Nephron progenitor cell (in vitro differentiated cells): ENCODE measurements around the gene SFN.

Experiments
- DNase-seq: peaks from one replicate; pipeline ENCODE4 v3.0.0; 2021
- H3K27ac Mint-ChIP-seq: 2 replicates; pipeline ENCODE4 v1.8.0; 2021; ENCODE audit warnings: mild to moderate bottlenecking, moderate library complexity, mixed read lengths
- H3K27me3 Mint-ChIP-seq: 2 replicates; pipeline ENCODE4 v1.8.0; 2021; ENCODE audit warnings: mild to moderate bottlenecking, low read depth, mixed read lengths; ENCODE audit not compliant: poor library complexity
- H3K36me3 Mint-ChIP-seq: 2 replicates; pipeline ENCODE4 v1.8.0; 2021; ENCODE audit warnings: low read depth, mixed read lengths
- H3K4me1 Mint-ChIP-seq: 2 replicates; pipeline ENCODE4 v1.8.0; 2021; ENCODE audit warnings: mixed read lengths
- H3K4me3 Mint-ChIP-seq: 2 replicates; pipeline ENCODE4 v1.8.0; 2021; ENCODE audit warnings: mild to moderate bottlenecking, moderate library complexity, mixed read lengths
- H3K9me3 Mint-ChIP-seq: 2 replicates; pipeline ENCODE4 v1.8.0; 2021; ENCODE audit warnings: mild to moderate bottlenecking, moderate library complexity, mixed read lengths
- TF ChIP-seq, protein P1 (sequence below): fragments of 200-600 bp; sonication (generic); IDR thresholded peaks from 2 replicates; pipeline ENCODE4 v1.5.0; 2021; ENCODE audit warnings: antibody characterized with exemption

SFN gene

DNA sequence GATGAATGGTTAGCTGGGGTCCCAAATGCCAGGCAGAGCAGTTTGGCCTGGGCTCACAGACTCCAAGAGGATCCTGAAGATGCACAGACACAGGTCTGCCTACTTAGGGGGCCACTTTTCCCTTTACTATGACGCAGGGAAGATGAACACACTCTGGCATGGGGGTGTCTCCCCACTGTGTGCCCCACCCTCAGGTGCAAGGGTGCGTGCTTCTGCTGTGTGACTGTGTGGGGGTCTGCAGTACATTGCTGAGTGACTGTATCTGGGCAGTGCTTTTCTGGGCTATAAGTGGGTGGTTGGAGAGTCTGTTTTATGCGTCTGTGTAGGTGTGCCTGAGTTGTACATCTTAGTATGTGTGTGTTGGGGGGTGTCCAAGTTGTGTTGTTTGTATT is 47.0 kb downstream of the SFN start:
- H3K36me3 Mint-ChIP-seq, result no peaks in the 10 kb centered on the region
- no peak overlapping the region for H3K4me3 Mint-ChIP-seq
- no peaks in the 10 kb centered on the region for H3K4me1 Mint-ChIP-seq
- peaks cover 47% of the 10 kb centered on the region for H3K27me3 Mint-ChIP-seq
- no peaks in the 10 kb centered on the region for H3K9me3 Mint-ChIP-seq
- no peak overlapping the region for H3K27ac Mint-ChIP-seq
- TF ChIP-seq, protein P1, sequence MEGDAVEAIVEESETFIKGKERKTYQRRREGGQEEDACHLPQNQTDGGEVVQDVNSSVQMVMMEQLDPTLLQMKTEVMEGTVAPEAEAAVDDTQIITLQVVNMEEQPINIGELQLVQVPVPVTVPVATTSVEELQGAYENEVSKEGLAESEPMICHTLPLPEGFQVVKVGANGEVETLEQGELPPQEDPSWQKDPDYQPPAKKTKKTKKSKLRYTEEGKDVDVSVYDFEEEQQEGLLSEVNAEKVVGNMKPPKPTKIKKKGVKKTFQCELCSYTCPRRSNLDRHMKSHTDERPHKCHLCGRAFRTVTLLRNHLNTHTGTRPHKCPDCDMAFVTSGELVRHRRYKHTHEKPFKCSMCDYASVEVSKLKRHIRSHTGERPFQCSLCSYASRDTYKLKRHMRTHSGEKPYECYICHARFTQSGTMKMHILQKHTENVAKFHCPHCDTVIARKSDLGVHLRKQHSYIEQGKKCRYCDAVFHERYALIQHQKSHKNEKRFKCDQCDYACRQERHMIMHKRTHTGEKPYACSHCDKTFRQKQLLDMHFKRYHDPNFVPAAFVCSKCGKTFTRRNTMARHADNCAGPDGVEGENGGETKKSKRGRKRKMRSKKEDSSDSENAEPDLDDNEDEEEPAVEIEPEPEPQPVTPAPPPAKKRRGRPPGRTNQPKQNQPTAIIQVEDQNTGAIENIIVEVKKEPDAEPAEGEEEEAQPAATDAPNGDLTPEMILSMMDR, result no peak
- no peak for DNase-seq

DNA sequence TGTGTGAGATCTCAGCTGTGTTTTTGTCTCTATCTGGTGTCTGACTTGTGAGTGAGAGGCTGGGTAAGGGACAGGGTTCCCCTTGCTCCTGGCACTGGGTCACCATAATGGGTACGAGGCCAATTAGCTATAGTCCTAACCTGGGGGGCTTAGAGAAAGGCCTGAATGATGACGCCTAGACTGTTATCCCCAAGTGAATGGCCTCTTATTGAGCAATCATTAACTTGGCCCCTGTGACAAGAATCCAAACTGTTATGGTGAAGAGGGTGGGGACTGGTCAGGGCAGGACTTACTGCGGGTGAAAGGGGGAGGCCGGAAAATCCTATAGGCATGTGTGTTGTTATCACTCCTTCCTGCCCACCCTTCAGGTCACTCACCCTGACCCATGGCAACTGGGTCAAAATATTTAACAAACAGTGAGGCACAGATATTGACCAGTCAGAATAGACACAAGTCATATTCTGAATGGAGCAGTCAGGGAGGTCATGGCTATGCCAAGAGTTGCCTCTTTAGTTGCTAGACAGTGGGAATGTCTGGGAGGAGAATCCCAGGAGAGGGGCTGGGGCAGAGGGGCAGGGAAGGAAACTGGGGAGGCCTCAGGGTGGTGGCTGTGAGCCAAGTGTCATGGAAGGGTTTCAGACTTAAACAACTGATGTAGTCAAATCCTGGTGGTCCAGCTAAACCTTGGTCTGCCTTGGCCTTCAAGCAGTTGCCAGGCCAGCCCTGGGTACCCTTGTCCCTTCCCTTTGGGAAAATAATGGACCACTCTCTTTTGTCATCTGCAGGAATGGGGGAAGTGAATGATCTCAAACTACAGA is 47.6 kb downstream of the SFN start:
- H3K27me3 Mint-ChIP-seq, result peaks cover 51% of the 10 kb centered on the region
- DNase-seq, result no peak
- no peaks in the 10 kb centered on the region for H3K4me1 Mint-ChIP-seq
- no peak overlapping the region for H3K27ac Mint-ChIP-seq
- TF ChIP-seq, protein P1, result no peak
- H3K9me3 Mint-ChIP-seq, result no peaks in the 10 kb centered on the region
- no peak overlapping the region for H3K4me3 Mint-ChIP-seq
- H3K36me3 Mint-ChIP-seq, result no peaks in the 10 kb centered on the region

DNA sequence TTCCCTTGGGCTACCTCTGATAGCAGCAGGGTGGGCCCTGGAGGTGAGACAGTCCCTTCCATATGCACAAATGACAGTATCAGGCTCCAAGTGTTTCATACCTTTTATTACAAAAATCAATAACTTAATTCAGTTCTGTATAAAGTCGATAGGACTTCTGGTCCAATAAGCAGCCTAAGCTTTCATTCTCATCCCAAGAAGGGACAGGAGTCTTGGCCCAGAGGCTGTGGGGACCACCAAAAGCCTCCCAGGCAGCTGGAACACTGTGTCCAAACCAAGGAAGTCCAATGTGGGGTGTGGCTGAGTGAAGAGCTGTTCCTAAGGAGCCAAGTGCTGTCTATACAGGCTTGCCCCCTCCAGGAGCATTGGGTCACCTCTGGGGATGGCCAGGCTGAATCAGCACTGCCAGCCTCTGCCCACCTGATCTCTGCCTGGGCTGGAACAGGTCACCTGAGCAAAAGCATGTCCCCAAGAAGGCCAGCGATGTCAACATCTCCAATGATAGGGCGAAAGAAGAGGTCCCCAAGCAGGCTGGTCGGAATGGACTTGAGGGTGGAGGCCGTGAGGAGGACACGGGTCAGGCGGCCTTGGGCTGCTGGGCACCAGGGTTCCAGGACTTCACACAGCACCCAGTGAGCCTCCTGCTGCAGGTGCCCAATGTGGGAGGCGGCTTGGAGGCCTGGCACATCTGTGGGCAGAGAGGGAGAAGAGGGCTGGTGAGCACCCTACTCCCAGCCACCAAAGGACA is 48.6 kb downstream of the SFN start:
- Mint-ChIP-seq H3K9me3 (no peaks in the 10 kb centered on the region), H3K27me3 (peaks cover 52% of the 10 kb centered on the region), H3K36me3 (no peaks in the 10 kb centered on the region), H3K4me3 (no peak overlapping the region), H3K27ac (no peak overlapping the region), H3K4me1 (no peaks in the 10 kb centered on the region)
- TF ChIP-seq, protein P1, result no peak
- DNase-seq, result no peak

DNA sequence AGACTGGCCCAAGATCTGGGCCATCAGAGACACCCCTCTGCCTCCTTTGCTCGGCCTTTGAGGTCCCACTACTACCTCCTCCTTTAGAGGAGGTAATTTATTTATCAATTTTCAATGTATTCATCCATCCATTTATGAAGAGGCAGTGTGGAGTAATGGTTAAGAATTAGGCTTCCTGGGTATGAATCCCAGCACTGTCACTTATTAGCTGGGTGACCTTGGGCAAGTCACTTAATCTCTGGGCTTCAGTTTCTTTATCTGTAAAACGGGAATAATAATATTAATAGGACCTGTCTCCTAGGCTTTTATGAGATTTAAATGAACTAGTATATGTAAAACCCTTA is 49.2 kb downstream of the SFN start:
- H3K36me3 Mint-ChIP-seq, result no peaks in the 10 kb centered on the region
- H3K4me3 Mint-ChIP-seq, result no peak overlapping the region
- H3K27me3 Mint-ChIP-seq, result peaks cover 57% of the 10 kb centered on the region
- DNase-seq, result no peak
- no peaks in the 10 kb centered on the region for H3K4me1 Mint-ChIP-seq
- TF ChIP-seq, protein P1, result no peak
- no peak overlapping the region for H3K27ac Mint-ChIP-seq
- no peaks in the 10 kb centered on the region for H3K9me3 Mint-ChIP-seq

DNA sequence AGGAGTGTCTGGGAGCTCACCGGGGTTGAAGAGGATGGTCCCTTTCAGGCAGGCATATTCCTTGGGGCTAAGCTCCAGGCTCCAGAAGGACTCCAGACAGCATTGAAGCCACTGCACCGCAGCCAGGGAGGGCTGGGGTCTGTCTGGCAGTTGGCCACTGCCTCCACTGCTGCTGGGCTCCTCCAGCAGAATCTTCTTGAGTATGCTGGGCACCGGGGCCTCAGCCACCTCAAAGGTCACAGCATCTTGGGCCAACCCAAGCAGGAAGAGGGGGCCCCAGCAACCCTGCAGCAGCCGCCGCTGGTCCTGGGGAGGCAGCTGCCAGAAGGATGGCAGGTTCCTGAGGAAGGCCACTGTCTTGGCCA is 50.4 kb downstream of the SFN start:
- Mint-ChIP-seq H3K4me1 (no peaks in the 10 kb centered on the region), H3K27ac (no peak overlapping the region), H3K9me3 (no peaks in the 10 kb centered on the region), H3K4me3 (no peak overlapping the region), H3K27me3 (peaks cover 51% of the 10 kb centered on the region), H3K36me3 (no peaks in the 10 kb centered on the region)
- no peak for DNase-seq
- TF ChIP-seq, protein P1, result no peak
